ENCODE results near the gene TOM1. TPM values are rescaled to one million over a fixed set of nuclear protein-coding genes. Genes with fewer than 3 reads are reported as not detected.

Gene TOM1
- total and polyA plus RNA-seq, 2 experiments from 2014 or later: 108 to 114 TPM

DNA sequence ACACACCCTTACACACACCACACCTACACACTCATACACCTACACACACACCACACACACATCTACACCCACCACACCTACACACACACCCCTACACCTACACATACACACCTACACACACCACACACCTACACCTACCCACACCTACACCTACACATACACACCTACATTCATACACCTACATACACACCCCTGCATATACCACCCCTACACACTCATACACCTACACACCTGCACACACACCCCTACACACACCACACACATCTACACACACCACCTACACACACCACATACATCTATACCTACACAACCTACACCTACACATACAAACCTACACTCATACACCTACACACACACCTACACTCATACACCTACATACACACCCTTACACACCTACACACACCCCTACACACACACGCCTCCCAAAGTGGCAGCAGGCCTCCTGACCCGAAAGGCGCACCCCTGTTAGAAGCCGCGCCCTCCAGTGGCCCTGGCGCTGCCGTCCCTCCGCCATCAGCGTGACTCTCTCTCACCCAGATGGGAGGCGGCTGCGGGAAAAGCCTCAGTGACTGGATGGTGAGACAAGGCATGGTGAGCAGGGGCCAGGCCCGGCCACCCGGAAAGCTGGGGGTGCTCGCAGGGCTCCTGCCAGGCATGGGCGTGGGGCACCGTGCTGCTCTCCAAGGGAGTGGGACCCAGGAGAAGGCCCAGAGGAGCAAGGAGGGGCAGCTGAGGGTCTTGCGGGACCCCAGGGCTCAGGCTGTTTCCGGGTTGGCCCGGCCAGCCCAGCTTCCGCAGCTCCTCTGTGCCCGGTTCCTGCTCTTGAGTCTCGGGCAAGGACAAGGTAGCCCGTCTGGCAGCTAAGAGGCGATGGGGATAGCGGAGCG lies 44.2 kb downstream of the TOM1 start:
- no peaks in the 10 kb centered on the region for H4K20me1 ChIP-seq (ENCODE audit: insufficient read depth, poor library complexity, severe bottlenecking)
- H3K4me2 ChIP-seq: no peak overlapping the region
- no peak overlapping the region for H3K27ac ChIP-seq
- no peak overlapping the region for H2AFZ ChIP-seq
- no peak overlapping the region for H3K4me3 ChIP-seq
- no peaks in the 10 kb centered on the region for H3K9me2 ChIP-seq (replicated peaks; ENCODE audit: insufficient read depth)
- no peak for TF ChIP-seq EZH2 (IDR thresholded peaks at IDR 0.05; ENCODE audit: borderline replicate concordance)
- TF ChIP-seq, protein P1, sequence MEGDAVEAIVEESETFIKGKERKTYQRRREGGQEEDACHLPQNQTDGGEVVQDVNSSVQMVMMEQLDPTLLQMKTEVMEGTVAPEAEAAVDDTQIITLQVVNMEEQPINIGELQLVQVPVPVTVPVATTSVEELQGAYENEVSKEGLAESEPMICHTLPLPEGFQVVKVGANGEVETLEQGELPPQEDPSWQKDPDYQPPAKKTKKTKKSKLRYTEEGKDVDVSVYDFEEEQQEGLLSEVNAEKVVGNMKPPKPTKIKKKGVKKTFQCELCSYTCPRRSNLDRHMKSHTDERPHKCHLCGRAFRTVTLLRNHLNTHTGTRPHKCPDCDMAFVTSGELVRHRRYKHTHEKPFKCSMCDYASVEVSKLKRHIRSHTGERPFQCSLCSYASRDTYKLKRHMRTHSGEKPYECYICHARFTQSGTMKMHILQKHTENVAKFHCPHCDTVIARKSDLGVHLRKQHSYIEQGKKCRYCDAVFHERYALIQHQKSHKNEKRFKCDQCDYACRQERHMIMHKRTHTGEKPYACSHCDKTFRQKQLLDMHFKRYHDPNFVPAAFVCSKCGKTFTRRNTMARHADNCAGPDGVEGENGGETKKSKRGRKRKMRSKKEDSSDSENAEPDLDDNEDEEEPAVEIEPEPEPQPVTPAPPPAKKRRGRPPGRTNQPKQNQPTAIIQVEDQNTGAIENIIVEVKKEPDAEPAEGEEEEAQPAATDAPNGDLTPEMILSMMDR (IDR thresholded peaks at IDR 0.05; ENCODE audit: poor library complexity): no peak
- no peak for TF ChIP-seq EZH2phosphoT487 (IDR thresholded peaks at IDR 0.05; ENCODE audit: low read depth, severe bottlenecking, unreplicated experiment)
- H3K79me2 ChIP-seq: no peaks in the 10 kb centered on the region
- no peaks in the 10 kb centered on the region for H3K9me3 ChIP-seq (ENCODE audit: low read depth)
- H3K36me3 ChIP-seq (replicated peaks; ENCODE audit: insufficient read depth, low read depth): no peaks in the 10 kb centered on the region
- DNase-seq (ENCODE audit: low spot score): no peak
- peaks cover under 1% of the 10 kb centered on the region for H3K4me1 ChIP-seq (ENCODE audit: insufficient read depth)
- H3K27me3 ChIP-seq: no peaks in the 10 kb centered on the region
- WGBS (ENCODE audit: low lambda C conversion rate, missing lambda C conversion rate): 97% methylated on average over 26 of the region's 26 CpGs

DNA sequence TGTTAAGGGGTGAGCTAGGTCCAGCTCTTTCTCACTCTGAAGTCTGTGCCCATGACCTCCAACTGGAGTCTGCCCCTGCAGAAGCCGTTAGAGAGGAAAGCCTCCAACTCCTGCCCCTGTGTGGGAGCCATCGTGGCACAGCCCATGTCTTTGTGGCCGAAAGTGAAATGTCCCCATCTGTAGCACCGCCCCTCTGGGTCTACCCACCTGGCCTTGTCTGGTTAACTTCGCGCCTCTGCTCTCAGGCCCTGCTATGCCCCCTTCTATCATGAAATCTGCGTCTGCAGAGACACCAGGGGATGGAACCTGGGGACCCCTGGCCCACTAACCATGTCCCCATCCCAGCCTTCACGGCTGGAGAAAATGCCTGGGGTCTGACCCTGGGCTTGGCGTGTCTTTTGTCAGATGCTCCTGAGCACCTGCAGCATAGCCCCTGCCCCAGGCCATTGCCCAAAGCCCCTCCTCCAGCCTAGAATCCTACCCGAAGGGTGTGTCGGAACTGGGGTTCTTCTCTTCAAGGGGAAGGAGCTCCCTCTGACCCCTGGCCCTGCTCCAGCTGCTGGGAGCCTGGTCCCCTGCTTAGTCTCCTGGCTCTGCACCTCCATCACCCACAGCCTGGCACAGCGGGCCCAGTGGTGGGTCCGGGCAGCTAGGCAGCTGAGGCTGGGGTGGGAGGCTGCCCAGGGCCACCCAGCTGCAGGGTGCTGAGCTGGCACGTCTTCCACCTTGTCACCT lies 45.4 kb downstream of the TOM1 start:
- TF ChIP-seq, protein P1 (IDR thresholded peaks at IDR 0.05; ENCODE audit: poor library complexity): no peak
- TF ChIP-seq EZH2 (IDR thresholded peaks at IDR 0.05; ENCODE audit: borderline replicate concordance): no peak
- TF ChIP-seq EZH2phosphoT487 (IDR thresholded peaks at IDR 0.05; ENCODE audit: low read depth, severe bottlenecking, unreplicated experiment): no peak
- H3K4me1 ChIP-seq (ENCODE audit: insufficient read depth): peaks cover 10% of the 10 kb centered on the region
- no peak overlapping the region for H3K4me3 ChIP-seq
- no peaks in the 10 kb centered on the region for H3K9me2 ChIP-seq (replicated peaks; ENCODE audit: insufficient read depth)
- no peak overlapping the region for H3K27ac ChIP-seq
- no peak overlapping the region for H3K4me2 ChIP-seq
- no peak overlapping the region for H2AFZ ChIP-seq
- H3K9me3 ChIP-seq (ENCODE audit: low read depth): no peaks in the 10 kb centered on the region
- DNase-seq (ENCODE audit: low spot score): no peak
- no peaks in the 10 kb centered on the region for H4K20me1 ChIP-seq (ENCODE audit: insufficient read depth, poor library complexity, severe bottlenecking)
- H3K36me3 ChIP-seq (replicated peaks; ENCODE audit: insufficient read depth, low read depth): no peaks in the 10 kb centered on the region
- no peaks in the 10 kb centered on the region for H3K27me3 ChIP-seq
- no peaks in the 10 kb centered on the region for H3K79me2 ChIP-seq
- 96% methylated on average over 14 of the region's 14 CpGs for WGBS (ENCODE audit: low lambda C conversion rate, missing lambda C conversion rate)

DNA sequence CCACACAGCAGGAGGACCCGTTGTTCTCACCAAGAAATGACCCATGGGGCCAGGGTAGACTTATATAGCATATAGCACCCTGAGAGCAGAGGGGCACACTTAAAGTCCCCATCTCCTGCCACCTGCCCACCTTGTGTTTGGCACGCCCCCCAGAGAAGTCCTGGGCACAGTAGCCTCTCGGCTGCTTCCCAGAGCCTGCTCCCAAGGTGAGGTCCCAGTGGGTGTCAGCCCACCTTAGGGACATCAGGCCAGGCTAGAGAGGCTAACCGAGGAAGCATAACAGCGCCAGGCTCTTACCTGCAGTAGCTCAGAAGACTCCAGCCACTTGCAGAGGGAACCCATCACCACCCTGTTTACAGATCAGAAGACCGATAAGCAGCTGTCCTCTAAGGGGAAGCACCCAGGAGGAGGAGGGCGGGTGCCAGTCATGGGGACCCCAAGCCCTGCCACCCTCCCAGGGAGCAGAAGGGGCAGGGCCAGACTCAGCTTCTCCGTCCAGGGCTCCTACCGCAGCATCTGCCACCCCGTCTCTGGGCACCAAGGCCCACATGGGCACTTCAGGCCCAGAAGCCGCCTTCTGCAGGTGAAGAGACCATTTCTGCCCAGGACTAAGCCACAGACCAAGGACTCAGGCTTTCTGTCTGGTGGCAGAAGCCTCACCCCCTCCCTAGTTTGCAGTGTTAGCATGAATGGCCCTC lies 46.3 kb downstream of the TOM1 start:
- Histone ChIP-seq H3K9me2 (replicated peaks; ENCODE audit: insufficient read depth) (no peaks in the 10 kb centered on the region), H3K79me2 (no peaks in the 10 kb centered on the region), H3K4me1 (ENCODE audit: insufficient read depth) (peaks cover 15% of the 10 kb centered on the region), H3K27ac (no peak overlapping the region), H3K4me2 (no peak overlapping the region), H3K36me3 (replicated peaks; ENCODE audit: insufficient read depth, low read depth) (no peaks in the 10 kb centered on the region), H3K4me3 (no peak overlapping the region), H3K9me3 (ENCODE audit: low read depth) (no peaks in the 10 kb centered on the region), H2AFZ (no peak overlapping the region), H4K20me1 (ENCODE audit: insufficient read depth, poor library complexity, severe bottlenecking) (no peaks in the 10 kb centered on the region), H3K27me3 (no peaks in the 10 kb centered on the region)
- TF ChIP-seq EZH2 (IDR thresholded peaks at IDR 0.05; ENCODE audit: borderline replicate concordance) (no peak), EZH2phosphoT487 (IDR thresholded peaks at IDR 0.05; ENCODE audit: low read depth, severe bottlenecking, unreplicated experiment) (no peak)
- TF ChIP-seq, protein P1 (IDR thresholded peaks at IDR 0.05; ENCODE audit: poor library complexity): no peak
- no peak for DNase-seq (ENCODE audit: low spot score)
- WGBS (ENCODE audit: low lambda C conversion rate, missing lambda C conversion rate): 98% methylated on average over 10 of the region's 11 CpGs
